Endothelial cell of umbilical vein (primary cell): ENCODE measurements around the gene TIPRL.

Source experiments
- FOS ChIP-seq: IDR thresholded peaks from 2 replicates; pipeline ENCODE4 v1.6.1; 2011; ENCODE audit warnings: mild to moderate bottlenecking, low read length, moderate library complexity, borderline replicate concordance; ENCODE audit not compliant: insufficient read depth
- POLR2A ChIP-seq: IDR thresholded peaks from 2 replicates; pipeline ENCODE4 v1.6.1; 2012; ENCODE audit warnings: low read depth, mild to moderate bottlenecking, control low read depth, low read length
- POLR2AphosphoS5 ChIP-seq: IDR thresholded peaks from 2 replicates; pipeline ENCODE4 v1.6.1; 2012; ENCODE audit warnings: low read depth, mild to moderate bottlenecking, control low read depth, low read length, moderate library complexity; ENCODE audit not compliant: insufficient read depth
- TF ChIP-seq, protein P1 (sequence below), 2 donors: IDR thresholded peaks; 1 replicate in 1 of 2; 2 replicates in 1 of 2; pipeline ENCODE4 v1.5.1; 2011; ENCODE audit warnings: low read length in 2 of 2, mild to moderate bottlenecking in 2 of 2, moderate library complexity in 2 of 2, control low read depth in 1 of 2, inconsistent platforms in 1 of 2, low read depth in 1 of 2; ENCODE audit not compliant: insufficient read depth in 1 of 2; ENCODE audit errors: extremely low read depth in 1 of 2
- TF ChIP-seq, protein P2 (sequence below): IDR thresholded peaks from 2 replicates; pipeline ENCODE4 v1.6.1; 2011; ENCODE audit not compliant: insufficient read depth, insufficient read length

DNA sequence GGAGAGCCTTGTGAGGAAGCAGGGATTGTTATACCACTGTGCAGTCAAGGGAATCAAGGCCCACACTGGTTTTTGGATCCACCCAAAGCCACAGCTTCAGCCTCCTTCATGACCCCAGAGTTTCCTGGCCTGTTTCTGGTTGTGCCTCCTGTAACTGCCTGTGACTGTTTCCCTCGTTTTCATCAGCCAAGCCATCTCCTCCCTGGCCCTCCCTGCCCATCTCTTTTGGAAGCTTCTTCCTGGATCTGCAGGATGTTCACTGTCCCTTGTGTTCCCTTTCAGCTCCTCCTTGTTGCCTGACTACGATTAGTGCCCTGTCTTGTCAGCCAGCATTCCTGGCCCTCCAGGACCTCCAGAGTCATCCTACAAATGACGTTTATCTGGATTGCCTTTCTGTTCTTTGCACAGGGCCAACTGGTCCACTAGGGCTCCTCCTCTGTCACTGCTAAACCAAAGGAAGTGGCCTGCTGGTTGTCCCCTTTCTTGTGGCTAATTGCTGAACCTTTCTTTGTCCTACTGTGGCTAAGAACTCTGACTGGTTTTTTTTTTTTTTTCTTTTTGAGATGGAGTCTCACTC lies 65.0 kb downstream of the TIPRL start:
- TF ChIP-seq, protein P1, sequence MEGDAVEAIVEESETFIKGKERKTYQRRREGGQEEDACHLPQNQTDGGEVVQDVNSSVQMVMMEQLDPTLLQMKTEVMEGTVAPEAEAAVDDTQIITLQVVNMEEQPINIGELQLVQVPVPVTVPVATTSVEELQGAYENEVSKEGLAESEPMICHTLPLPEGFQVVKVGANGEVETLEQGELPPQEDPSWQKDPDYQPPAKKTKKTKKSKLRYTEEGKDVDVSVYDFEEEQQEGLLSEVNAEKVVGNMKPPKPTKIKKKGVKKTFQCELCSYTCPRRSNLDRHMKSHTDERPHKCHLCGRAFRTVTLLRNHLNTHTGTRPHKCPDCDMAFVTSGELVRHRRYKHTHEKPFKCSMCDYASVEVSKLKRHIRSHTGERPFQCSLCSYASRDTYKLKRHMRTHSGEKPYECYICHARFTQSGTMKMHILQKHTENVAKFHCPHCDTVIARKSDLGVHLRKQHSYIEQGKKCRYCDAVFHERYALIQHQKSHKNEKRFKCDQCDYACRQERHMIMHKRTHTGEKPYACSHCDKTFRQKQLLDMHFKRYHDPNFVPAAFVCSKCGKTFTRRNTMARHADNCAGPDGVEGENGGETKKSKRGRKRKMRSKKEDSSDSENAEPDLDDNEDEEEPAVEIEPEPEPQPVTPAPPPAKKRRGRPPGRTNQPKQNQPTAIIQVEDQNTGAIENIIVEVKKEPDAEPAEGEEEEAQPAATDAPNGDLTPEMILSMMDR (IDR thresholded peaks at IDR 0.05; ENCODE audit: extremely low read depth in 1 of 2, insufficient read depth in 1 of 2, low read depth in 1 of 2, low read length in 2 of 2): no peak
- no peak for TF ChIP-seq POLR2A
- TF ChIP-seq, protein P2, sequence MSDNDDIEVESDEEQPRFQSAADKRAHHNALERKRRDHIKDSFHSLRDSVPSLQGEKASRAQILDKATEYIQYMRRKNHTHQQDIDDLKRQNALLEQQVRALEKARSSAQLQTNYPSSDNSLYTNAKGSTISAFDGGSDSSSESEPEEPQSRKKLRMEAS: no peak
- no peak for TF ChIP-seq POLR2AphosphoS5
- TF ChIP-seq FOS: no peak
